IPS-18a (cell line): Measurements from ENCODE around the gene EHD2.
"Not testable (repeated sequence)": the region's sequence is repeated elsewhere in the genome, so short reads cannot be mapped to it uniquely, and the experiment has no call there.

Source experiments
- H3K27ac ChIP-seq: one replicate; pipeline ENCODE4 v1.5.1; 2013; ENCODE audit warnings: low read length
- H3K27me3 ChIP-seq: one replicate; pipeline ENCODE4 v1.6.1; 2013; ENCODE audit warnings: mild to moderate bottlenecking, low read length; ENCODE audit not compliant: control insufficient read depth, insufficient read depth
- H3K36me3 ChIP-seq: one replicate; pipeline ENCODE4 v1.6.1; 2013; ENCODE audit warnings: low read depth, low read length; ENCODE audit not compliant: control insufficient read depth
- H3K4me1 ChIP-seq: one replicate; pipeline ENCODE4 v1.6.1; 2013; ENCODE audit warnings: low read depth, low read length; ENCODE audit not compliant: control insufficient read depth
- H3K4me3 ChIP-seq: one replicate; pipeline ENCODE4 v1.5.1; 2013; ENCODE audit warnings: low read length
- H3K9ac ChIP-seq: one replicate; pipeline ENCODE4 v1.6.1; 2013; ENCODE audit warnings: mild to moderate bottlenecking, low read length, moderate library complexity
- H3K9me3 ChIP-seq: one replicate; pipeline ENCODE4 v1.6.1; 2013; ENCODE audit warnings: low read depth, low read length; ENCODE audit not compliant: control insufficient read depth

EHD2 gene

GRCh38 chr19:47713046-47714021 lies at the start of gene EHD2:
Gene EHD2, plus strand, starts transcription at chr19:47713422. Its CDS starts 3,191 bp downstream, at chr19:47716613.
- H3K27me3 ChIP-seq, result no peaks in the 10 kb centered on the region
- H3K4me3 ChIP-seq, result peak within 1 kb of the TSS; percentile 41
- H3K36me3 ChIP-seq, result no peaks in the 10 kb centered on the region
- no peak within 1 kb of the TSS for H3K27ac ChIP-seq
- H3K9ac ChIP-seq, result no peak within 1 kb of the TSS
- H3K9me3 ChIP-seq, result no peaks in the 10 kb centered on the region
- H3K4me1 ChIP-seq, result no peaks in the 10 kb centered on the region

- Histone ChIP-seq H3K4me3 (no peak overlapping the region), H3K9ac (no peak overlapping the region), H3K27ac (no peak overlapping the region), H3K4me1 (no peaks in the 10 kb centered on the region), H3K9me3 (no peaks in the 10 kb centered on the region), H3K27me3 (no peaks in the 10 kb centered on the region), H3K36me3 (no peaks in the 10 kb centered on the region)
Observed at GRCh38 chr19:47663435-47663910, 49.7 kb upstream of the EHD2 start.

GRCh38 chr19:47663911-47664771 lies 49.1 kb upstream of the EHD2 start:
- Histone ChIP-seq H3K27ac (no peak overlapping the region), H3K9ac (no peak overlapping the region), H3K36me3 (no peaks in the 10 kb centered on the region), H3K4me3 (no peak overlapping the region), H3K4me1 (no peaks in the 10 kb centered on the region), H3K9me3 (no peaks in the 10 kb centered on the region), H3K27me3 (no peaks in the 10 kb centered on the region)

GRCh38 chr19:47668556-47668955 lies 44.7 kb upstream of the EHD2 start:
- H3K4me3 ChIP-seq, H3K4me1 ChIP-seq, H3K9ac ChIP-seq, H3K27me3 ChIP-seq, H3K27ac ChIP-seq, H3K36me3 ChIP-seq, H3K9me3 ChIP-seq: not testable (repeated sequence)

GRCh38 chr19:47670736-47671135 lies 42.5 kb upstream of the EHD2 start:
- Histone ChIP-seq H3K36me3 (peaks cover 3% of the 10 kb centered on the region), H3K4me3 (no peak overlapping the region), H3K27me3 (no peaks in the 10 kb centered on the region), H3K4me1 (no peaks in the 10 kb centered on the region), H3K27ac (no peak overlapping the region), H3K9ac (no peak overlapping the region), H3K9me3 (no peaks in the 10 kb centered on the region)

- Histone ChIP-seq H3K4me1 (no peaks in the 10 kb centered on the region), H3K27me3 (no peaks in the 10 kb centered on the region), H3K36me3 (peaks cover 3% of the 10 kb centered on the region)
Observed at GRCh38 chr19:47671499-47671898, 41.7 kb upstream of the EHD2 start.

GRCh38 chr19:47673426-47673825 lies 39.8 kb upstream of the EHD2 start:
- peaks cover 9% of the 10 kb centered on the region for H3K36me3 ChIP-seq

More at GRCh38 chr19:47671499-47671898, 41.7 kb upstream of the EHD2 start:
- Histone ChIP-seq H3K4me3 (no peak overlapping the region), H3K27ac (no peak overlapping the region), H3K9me3 (no peaks in the 10 kb centered on the region), H3K9ac (no peak overlapping the region)

GRCh38 chr19:47674548-47674947 lies 38.7 kb upstream of the EHD2 start:
- Histone ChIP-seq H3K9me3 (no peaks in the 10 kb centered on the region), H3K27me3 (no peaks in the 10 kb centered on the region), H3K4me1 (no peaks in the 10 kb centered on the region), H3K36me3 (peaks cover 9% of the 10 kb centered on the region), H3K4me3 (no peak overlapping the region), H3K9ac (no peak overlapping the region), H3K27ac (no peak overlapping the region)

More at GRCh38 chr19:47673426-47673825, 39.8 kb upstream of the EHD2 start:
- Histone ChIP-seq H3K9me3 (no peaks in the 10 kb centered on the region), H3K27me3 (no peaks in the 10 kb centered on the region), H3K27ac (no peak overlapping the region), H3K4me3 (no peak overlapping the region), H3K4me1 (no peaks in the 10 kb centered on the region), H3K9ac (no peak overlapping the region)

- H3K4me1 ChIP-seq, result no peaks in the 10 kb centered on the region
- peaks cover 9% of the 10 kb centered on the region for H3K36me3 ChIP-seq
- H3K27me3 ChIP-seq, result no peaks in the 10 kb centered on the region
- H3K27ac ChIP-seq, result no peak overlapping the region
- H3K9ac ChIP-seq, result no peak overlapping the region
- H3K9me3 ChIP-seq, result no peaks in the 10 kb centered on the region
- no peak overlapping the region for H3K4me3 ChIP-seq
Observed at GRCh38 chr19:47675271-47675670, 38.0 kb upstream of the EHD2 start.

- no peaks in the 10 kb centered on the region for H3K4me1 ChIP-seq
- H3K9ac ChIP-seq, result no peak overlapping the region
- no peaks in the 10 kb centered on the region for H3K27me3 ChIP-seq
- no peak overlapping the region for H3K27ac ChIP-seq
- no peak overlapping the region for H3K4me3 ChIP-seq
- peaks cover 6% of the 10 kb centered on the region for H3K36me3 ChIP-seq
- H3K9me3 ChIP-seq, result no peaks in the 10 kb centered on the region
Observed at GRCh38 chr19:47675859-47676258, 37.4 kb upstream of the EHD2 start.

GRCh38 chr19:47676811-47677210 lies 36.4 kb upstream of the EHD2 start:
- Histone ChIP-seq H3K9me3 (no peaks in the 10 kb centered on the region), H3K4me1 (no peaks in the 10 kb centered on the region), H3K27me3 (no peaks in the 10 kb centered on the region), H3K4me3 (no peak overlapping the region), H3K36me3 (peaks cover 6% of the 10 kb centered on the region), H3K27ac (no peak overlapping the region), H3K9ac (no peak overlapping the region)
